H1 (cell line): ENCODE results near the gene SLC35F3.

Experiments
- ATF3 ChIP-seq: IDR thresholded peaks from 2 replicates; pipeline ENCODE4 v1.6.1; 2011; ENCODE audit warnings: low read depth, mild to moderate bottlenecking, low read length; ENCODE audit not compliant: insufficient read depth
- TCF12 ChIP-seq: IDR thresholded peaks from 2 replicates; pipeline ENCODE4 v1.6.1; 2011; ENCODE audit warnings: low read depth, mild to moderate bottlenecking, low read length

DNA sequence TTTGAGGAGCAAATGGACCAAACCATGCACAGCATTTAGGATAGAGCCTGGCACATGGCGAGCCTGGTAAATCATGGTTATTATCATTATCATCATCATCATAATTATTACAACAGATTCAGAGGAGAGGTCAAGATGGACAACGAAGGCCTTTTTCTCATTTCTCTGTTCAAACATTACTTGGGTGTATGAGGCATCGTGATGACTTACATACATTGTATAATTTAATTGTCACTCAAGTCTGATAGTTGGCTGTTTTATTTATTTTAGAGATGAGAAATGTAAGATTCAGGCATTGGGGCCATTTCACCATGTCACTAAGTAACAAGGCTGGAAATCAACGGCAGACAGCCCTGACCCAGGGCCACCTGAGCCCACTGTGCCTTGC is 68.1 kb downstream of the SLC35F3 start:
- no peak for TF ChIP-seq TCF12
- no peak for TF ChIP-seq ATF3
